ENCODE data around the gene ACOT6.

DNA sequence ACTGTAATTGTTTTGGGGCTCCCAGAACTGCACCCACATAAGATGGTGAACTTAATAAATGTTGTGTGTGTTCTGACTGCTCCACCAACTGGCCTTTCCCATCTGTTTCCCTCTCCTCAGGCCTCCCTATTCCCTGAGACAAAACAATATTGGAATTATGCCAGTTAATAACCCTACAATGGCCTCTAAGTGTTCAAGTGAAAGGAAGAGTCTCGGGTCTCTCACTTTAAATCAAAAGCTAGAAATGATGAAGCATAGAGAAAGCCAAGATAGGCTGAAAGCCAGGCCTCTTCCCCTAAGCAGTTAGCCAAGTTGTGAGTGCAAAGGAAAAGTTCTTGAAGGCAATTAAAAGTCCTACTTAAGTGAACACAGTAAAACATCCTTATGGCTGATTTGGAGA, 13.4 kb downstream of the ACOT6 start:
- TF ChIP-seq, protein P1, sequence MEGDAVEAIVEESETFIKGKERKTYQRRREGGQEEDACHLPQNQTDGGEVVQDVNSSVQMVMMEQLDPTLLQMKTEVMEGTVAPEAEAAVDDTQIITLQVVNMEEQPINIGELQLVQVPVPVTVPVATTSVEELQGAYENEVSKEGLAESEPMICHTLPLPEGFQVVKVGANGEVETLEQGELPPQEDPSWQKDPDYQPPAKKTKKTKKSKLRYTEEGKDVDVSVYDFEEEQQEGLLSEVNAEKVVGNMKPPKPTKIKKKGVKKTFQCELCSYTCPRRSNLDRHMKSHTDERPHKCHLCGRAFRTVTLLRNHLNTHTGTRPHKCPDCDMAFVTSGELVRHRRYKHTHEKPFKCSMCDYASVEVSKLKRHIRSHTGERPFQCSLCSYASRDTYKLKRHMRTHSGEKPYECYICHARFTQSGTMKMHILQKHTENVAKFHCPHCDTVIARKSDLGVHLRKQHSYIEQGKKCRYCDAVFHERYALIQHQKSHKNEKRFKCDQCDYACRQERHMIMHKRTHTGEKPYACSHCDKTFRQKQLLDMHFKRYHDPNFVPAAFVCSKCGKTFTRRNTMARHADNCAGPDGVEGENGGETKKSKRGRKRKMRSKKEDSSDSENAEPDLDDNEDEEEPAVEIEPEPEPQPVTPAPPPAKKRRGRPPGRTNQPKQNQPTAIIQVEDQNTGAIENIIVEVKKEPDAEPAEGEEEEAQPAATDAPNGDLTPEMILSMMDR (IDR thresholded peaks at IDR 0.05): no peak
- TF ChIP-seq ZFX (IDR thresholded peaks at IDR 0.05; ENCODE audit: borderline replicate concordance): no peak

Measured in 22Rv1 (cell line).